B cell (primary cell): ENCODE data around the gene FOXN3. TPM values are rescaled to one million over a fixed set of nuclear protein-coding genes. Genes with fewer than 3 reads are reported as not detected.

Experiments used
- ATAC-seq: fragments of 200-7000 bp; cut with Tn5 transposase; one replicate; pipeline ENCODE4 v1.10.0; 2021; ENCODE audit warnings: low read depth, mild to moderate bottlenecking, moderate number of reproducible peaks, moderate library complexity
- CTCF ChIA-PET: fragments of 350-600 bp; sonication (Branson Sonifier 250); formaldehyde crosslinking; loops from one replicate; lab custom pipeline; 2021; ENCODE audit warnings: antibody characterized with exemption, inconsistent platforms; lab: Charles Lee
- POLR2A ChIA-PET: fragments of 350-600 bp; sonication (Branson Sonifier 250); formaldehyde crosslinking; loops from one replicate; lab custom pipeline; 2021; ENCODE audit warnings: antibody characterized with exemption; lab: Charles Lee
- DNase-seq: peaks from one replicate; pipeline ENCODE4 v3.0.0; 2013
- H2AFZ ChIP-seq: 2 replicates; pipeline ENCODE4 v1.6.1; 2012; ENCODE audit warnings: mild to moderate bottlenecking, low read depth, low read length; ENCODE audit not compliant: insufficient read depth, poor library complexity, severe bottlenecking
- H3K27ac ChIP-seq, 2 donors: 1 replicate in 1 of 2; 2 replicates in 1 of 2; pipeline ENCODE4 v1.5.1; 2012 to 2013; ENCODE audit warnings: low read length in 2 of 2, mild to moderate bottlenecking in 2 of 2, moderate library complexity in 1 of 2
- H3K27me3 ChIP-seq, 4 experiments: fragments of 200-600 bp in 1 of 4; sonication (generic) in 1 of 4; replicated peaks in 1 of 4; 1 replicate in 2 of 4; 2 replicates in 2 of 4; pipeline versions ENCODE4 v1.6.1 to v1.7.0; 2013 to 2016; ENCODE audit warnings: low read length in 3 of 4, mild to moderate bottlenecking in 2 of 4, mixed read lengths in 1 of 4, moderate library complexity in 1 of 4; ENCODE audit not compliant: insufficient read depth in 4 of 4, control insufficient read depth in 3 of 4; ENCODE audit errors: control extremely low read depth in 1 of 4
- H3K36me3 ChIP-seq, 2 experiments: replicated peaks in 1 of 2; 1 replicate in 1 of 2; 2 replicates in 1 of 2; pipeline versions ENCODE4 v1.6.1 to v1.7.1; 2013; ENCODE audit warnings: low read length in 1 of 2; ENCODE audit not compliant: insufficient read depth in 2 of 2, control insufficient read depth in 1 of 2; ENCODE audit errors: control extremely low read depth in 1 of 2, extremely low read depth in 1 of 2
- H3K4me1 ChIP-seq, 2 donors: fragments of 200-600 bp in 1 of 2; sonication (generic) in 1 of 2; 1 replicate in 1 of 2; 2 replicates in 1 of 2; pipeline versions ENCODE4 v1.5.1 to v1.6.1; 2013 to 2017; ENCODE audit warnings: low read length in 2 of 2; ENCODE audit not compliant: control insufficient read depth in 2 of 2, insufficient read depth in 2 of 2
- H3K4me2 ChIP-seq: replicated peaks from 2 replicates; pipeline ENCODE3; 2012; ENCODE audit warnings: mild to moderate bottlenecking, low read depth, low read length; ENCODE audit not compliant: poor library complexity, severe bottlenecking
- H3K4me3 ChIP-seq, 5 experiments: fragments of 200-600 bp in 1 of 5; sonication (generic) in 1 of 5; 1 replicate in 3 of 5; 2 replicates in 2 of 5; pipeline versions ENCODE4 v1.5.1 to v1.7.0; 2011 to 2016; ENCODE audit warnings: low read length in 4 of 5, mild to moderate bottlenecking in 4 of 5, low read depth in 2 of 5, control low read depth in 1 of 5, moderate library complexity in 1 of 5; ENCODE audit not compliant: insufficient read depth in 1 of 5; ENCODE audit errors: control extremely low read depth in 1 of 5, extremely low read depth in 1 of 5
- H3K79me2 ChIP-seq: fragments of 200-600 bp; sonication (generic); one replicate; pipeline ENCODE4 v1.6.0; 2016; ENCODE audit warnings: low read length; ENCODE audit not compliant: control insufficient read depth, insufficient read depth
- H3K9ac ChIP-seq: fragments of 200-600 bp; sonication (generic); 2 replicates; pipeline ENCODE4 v1.6.1; 2017; ENCODE audit warnings: mild to moderate bottlenecking, low read length, moderate library complexity
- H3K9me3 ChIP-seq, 3 donors: one replicate each; pipeline versions ENCODE4 v1.6.1 to v1.7.1; 2013; ENCODE audit warnings: low read length in 2 of 3; ENCODE audit not compliant: control insufficient read depth in 2 of 3, insufficient read depth in 1 of 3; ENCODE audit errors: control extremely low read depth in 1 of 3
- H4K20me1 ChIP-seq: 2 replicates; pipeline ENCODE4 v1.6.0; 2012; ENCODE audit warnings: mild to moderate bottlenecking, low read length; ENCODE audit not compliant: insufficient read depth, control insufficient read depth, poor library complexity, severe bottlenecking
- H3K27ac Mint-ChIP-seq: one replicate; pipeline ENCODE4 v1.8.0; 2021; ENCODE audit warnings: mixed read lengths
- H3K27me3 Mint-ChIP-seq: one replicate; pipeline ENCODE4 v1.8.0; 2021; ENCODE audit warnings: mixed read lengths
- H3K4me1 Mint-ChIP-seq: one replicate; pipeline ENCODE4 v1.8.0; 2021; ENCODE audit warnings: mixed read lengths
- H3K4me3 Mint-ChIP-seq: one replicate; pipeline ENCODE4 v1.8.0; 2021; ENCODE audit warnings: mixed read lengths
- H3K9me3 Mint-ChIP-seq: one replicate; pipeline ENCODE4 v1.8.0; 2022; ENCODE audit warnings: mixed read lengths; ENCODE audit not compliant: insufficient read depth
- EZH2 ChIP-seq: IDR thresholded peaks from 2 replicates; pipeline ENCODE4 v1.6.1; 2012; ENCODE audit warnings: borderline replicate concordance, low read depth, mild to moderate bottlenecking, moderate library complexity, low read length; ENCODE audit not compliant: insufficient read depth, poor library complexity, severe bottlenecking
- WGBS: methylation state at CpG from one replicate; pipeline ENCODE4 v1.1.5; 2013; ENCODE audit warnings: missing lambda C conversion rate; ENCODE audit not compliant: insufficient coverage; 5-methylcytosine and 5-hydroxymethylcytosine counted together
- intact Hi-C: fragments of 100-400 bp; cut with micrococcal nuclease; formaldehyde crosslinking; loops from one replicate; pipeline ENCODE4 v1.10.0; 2022
- polyA plus RNA-seq: library from polyadenylated mRNA; depleted of rRNA; stranded (reverse); fragments of >200 nt; gene quantifications from 2 replicates; pipeline ENCODE4 v1.2.3, GENCODE V29; 2012
- total RNA-seq, 2 donors: library from RNA; stranded (reverse); fragments of 120-200 nt in 1 of 2; gene quantifications; 1 replicate in 1 of 2; 2 replicates in 1 of 2; pipeline versions ENCODE4 v1.2.3 to v1.2.4, GENCODE V29; 2013 to 2022
- TF ChIP-seq, protein P1 (sequence below): fragments of 200-600 bp; IDR thresholded peaks from one replicate; pipeline ENCODE4 v1.8.0; 2022; ENCODE audit warnings: antibody characterized with exemption, mild to moderate bottlenecking

Gene FOXN3
- total and polyA plus RNA-seq, 2 donors (not counting 1 experiment from before 2014, with no cell fraction given), result 80.6 to 98.2 TPM

DNA sequence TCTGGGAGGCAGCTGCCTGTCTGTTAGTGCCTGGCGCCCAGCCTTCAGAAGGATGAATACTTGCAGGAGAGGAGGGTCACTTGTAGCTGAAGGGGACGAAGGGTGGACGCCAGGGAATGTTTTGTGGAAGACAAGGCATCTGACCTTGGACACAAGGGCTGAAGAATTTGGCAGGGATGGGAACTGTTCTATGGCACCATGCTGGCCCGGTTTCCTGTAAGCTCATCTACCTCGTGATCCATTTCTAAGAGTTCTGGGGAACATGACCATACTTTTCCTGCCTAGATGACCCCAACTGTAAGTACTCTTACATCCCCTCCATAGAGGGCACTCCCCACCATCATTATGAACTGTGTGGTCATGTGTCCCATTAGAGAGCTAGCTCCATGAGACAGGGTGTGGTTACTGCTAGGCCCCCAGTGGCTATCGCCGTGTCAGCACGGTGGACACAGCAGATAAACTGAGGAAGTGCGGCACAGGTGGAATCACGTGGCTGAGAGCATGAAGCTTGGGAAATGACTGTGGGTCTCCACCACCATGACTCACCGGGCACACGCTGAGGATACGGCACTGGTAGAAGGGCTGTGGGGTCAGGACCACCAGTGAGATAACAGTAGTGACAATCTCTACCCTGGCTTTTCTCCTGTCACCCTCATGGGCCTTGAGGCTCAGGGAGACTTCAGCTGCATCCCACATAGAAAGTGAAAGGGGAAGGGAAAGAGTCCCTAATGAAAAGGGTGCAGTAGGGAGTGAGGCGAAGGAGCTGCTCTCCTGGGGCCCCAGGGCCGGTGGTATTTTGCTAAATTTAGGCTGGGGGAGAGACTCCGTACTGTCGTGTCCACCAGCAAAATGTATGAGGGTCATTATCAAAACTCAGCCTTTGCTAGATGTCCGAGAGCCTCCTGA, 252.6 kb downstream of the FOXN3 start:
- peak overlapping the region; percentile 87 for H3K27ac Mint-ChIP-seq
- H3K4me2 ChIP-seq, result peak overlapping the region; percentile 80
- ChIA-PET CTCF (interaction anchor here (0.8 to 2.9 kb wide), 4 partner anchors 12 to 265 kb away, joined by 3 to 27 read pairs (median 5); no protein-coding TSS in a partner anchor), POLR2A (interaction anchor here (0.5 kb wide), 1 partner anchor 232 kb away, joined by 4 read pairs; no protein-coding TSS in a partner anchor)
- H3K4me3 Mint-ChIP-seq, result peak overlapping the region; percentile 88
- ATAC-seq (peak; percentile 26), DNase-seq (peak; percentile 31)
- H3K4me1 ChIP-seq, result peaks cover 23 to 25% of the 10 kb centered on the region in 2 donors
- peak overlapping the region; percentile 65 for H3K9ac ChIP-seq
- peaks cover 0 to 8% (median 7%) of the 10 kb centered on the region in 3 donors for H3K9me3 ChIP-seq
- H4K20me1 ChIP-seq, result no peaks in the 10 kb centered on the region
- H3K9me3 Mint-ChIP-seq, result peaks cover 10% of the 10 kb centered on the region
- H3K27me3 Mint-ChIP-seq, result no peaks in the 10 kb centered on the region
- peaks cover 16% of the 10 kb centered on the region for H3K79me2 ChIP-seq
- H3K27ac ChIP-seq, result peak overlapping the region; percentile 61 to 72
- H3K36me3 ChIP-seq, result peaks cover 2 to 31% of the 10 kb centered on the region in 2 experiments
- WGBS, result 52% methylated on average over 16 of the region's 18 CpGs
- TF ChIP-seq, protein P1, sequence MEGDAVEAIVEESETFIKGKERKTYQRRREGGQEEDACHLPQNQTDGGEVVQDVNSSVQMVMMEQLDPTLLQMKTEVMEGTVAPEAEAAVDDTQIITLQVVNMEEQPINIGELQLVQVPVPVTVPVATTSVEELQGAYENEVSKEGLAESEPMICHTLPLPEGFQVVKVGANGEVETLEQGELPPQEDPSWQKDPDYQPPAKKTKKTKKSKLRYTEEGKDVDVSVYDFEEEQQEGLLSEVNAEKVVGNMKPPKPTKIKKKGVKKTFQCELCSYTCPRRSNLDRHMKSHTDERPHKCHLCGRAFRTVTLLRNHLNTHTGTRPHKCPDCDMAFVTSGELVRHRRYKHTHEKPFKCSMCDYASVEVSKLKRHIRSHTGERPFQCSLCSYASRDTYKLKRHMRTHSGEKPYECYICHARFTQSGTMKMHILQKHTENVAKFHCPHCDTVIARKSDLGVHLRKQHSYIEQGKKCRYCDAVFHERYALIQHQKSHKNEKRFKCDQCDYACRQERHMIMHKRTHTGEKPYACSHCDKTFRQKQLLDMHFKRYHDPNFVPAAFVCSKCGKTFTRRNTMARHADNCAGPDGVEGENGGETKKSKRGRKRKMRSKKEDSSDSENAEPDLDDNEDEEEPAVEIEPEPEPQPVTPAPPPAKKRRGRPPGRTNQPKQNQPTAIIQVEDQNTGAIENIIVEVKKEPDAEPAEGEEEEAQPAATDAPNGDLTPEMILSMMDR, result no peak
- no peak for TF ChIP-seq EZH2
- H3K4me1 Mint-ChIP-seq, result peaks cover 36% of the 10 kb centered on the region
- intact Hi-C loops, result no loop called here
- peak overlapping the region; percentile 67 for H2AFZ ChIP-seq
- H3K27me3 ChIP-seq, result no peaks in the 10 kb centered on the region
- peak overlapping the region; percentile 25 to 65 (median 44) for H3K4me3 ChIP-seq
